ENCODE results near the gene IGSF23.
"Not testable (repeated sequence)": the region's sequence is repeated elsewhere in the genome, so short reads cannot be mapped to it uniquely, and the experiment has no call there.

IGSF23 gene

GRCh38 chr19:44614313-44614712 is 950 bp downstream of the IGSF23 start:
- DNase-seq, result no peak

DNA sequence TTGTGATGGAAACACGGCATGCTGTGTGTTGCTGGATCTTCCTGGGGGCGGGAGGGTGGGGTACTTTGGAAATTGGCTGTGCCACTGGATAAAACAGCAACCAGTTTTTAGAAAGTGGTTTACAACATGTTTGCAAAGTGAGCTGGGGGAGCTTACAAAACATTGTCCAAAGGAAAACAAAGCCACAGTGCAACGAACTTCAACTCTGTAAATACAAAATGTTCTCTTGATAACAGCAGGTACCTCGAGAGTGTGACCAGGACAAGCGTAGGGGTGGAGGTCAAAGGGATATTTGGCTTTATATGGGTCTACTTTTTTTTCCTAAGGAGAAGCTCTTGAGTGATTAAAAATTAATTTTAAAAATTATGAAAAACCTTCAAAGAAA is 2.5 kb downstream of the IGSF23 start:
- no peak for DNase-seq

GRCh38 chr19:44617110-44617880 is 3.9 kb downstream of the IGSF23 start:
- no peak for DNase-seq

DNA sequence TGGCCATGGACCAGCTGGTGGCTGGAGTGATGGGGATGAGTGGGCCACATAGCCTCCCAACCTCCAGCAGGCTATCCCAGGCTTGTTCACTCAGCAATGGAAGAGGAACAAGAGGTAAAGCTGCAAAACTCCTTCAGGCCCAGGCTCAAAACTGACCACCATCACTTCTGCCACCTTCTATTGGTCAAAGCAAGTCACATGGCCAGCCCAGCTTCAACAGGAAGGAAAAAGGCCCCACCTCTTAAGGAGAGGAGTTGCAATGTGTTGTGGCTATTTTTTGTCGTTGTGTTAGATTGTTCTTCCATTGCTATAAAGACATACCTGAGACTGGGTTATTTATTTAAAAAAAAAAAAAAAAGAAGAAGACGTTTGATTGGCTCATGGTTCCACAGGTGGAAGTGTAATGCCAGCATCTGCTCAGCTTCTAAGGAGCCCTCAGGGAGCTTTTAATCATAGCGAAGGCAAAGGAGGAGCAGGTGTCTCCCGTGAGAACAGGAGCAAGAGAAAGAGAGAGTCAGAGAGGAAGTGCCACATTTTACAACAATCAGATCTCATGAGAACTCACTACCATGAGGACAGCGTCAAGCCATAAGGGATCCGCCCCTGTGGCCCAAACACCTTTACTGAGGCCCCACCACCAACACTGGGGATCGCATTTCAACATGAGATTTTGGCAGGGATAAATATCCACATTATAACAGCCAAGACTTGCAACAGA is 5.4 kb downstream of the IGSF23 start:
- no peak for DNase-seq

- no peak for DNase-seq
Observed at GRCh38 chr19:44620667-44621066, 7.3 kb downstream of the IGSF23 start.

DNA sequence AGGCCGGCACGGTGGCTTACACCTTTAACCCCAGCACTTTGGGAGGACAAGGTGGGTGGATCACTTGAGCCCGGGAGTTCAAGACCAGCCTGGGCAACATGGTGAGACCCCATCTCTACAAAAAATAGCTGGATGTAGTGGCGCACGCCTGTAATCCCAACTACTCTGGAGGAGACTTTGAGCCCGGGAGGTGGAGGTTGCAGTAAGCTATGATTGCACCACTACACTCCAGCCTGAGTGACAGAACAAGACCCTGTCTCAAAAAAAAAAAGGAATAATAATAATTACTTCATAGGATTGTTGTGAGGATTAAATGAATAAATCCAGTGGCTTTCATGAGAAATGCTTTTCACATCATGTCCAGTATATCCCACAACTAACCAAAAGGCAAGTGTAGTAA is 8.0 kb downstream of the IGSF23 start:
- no peak for DNase-seq

DNA sequence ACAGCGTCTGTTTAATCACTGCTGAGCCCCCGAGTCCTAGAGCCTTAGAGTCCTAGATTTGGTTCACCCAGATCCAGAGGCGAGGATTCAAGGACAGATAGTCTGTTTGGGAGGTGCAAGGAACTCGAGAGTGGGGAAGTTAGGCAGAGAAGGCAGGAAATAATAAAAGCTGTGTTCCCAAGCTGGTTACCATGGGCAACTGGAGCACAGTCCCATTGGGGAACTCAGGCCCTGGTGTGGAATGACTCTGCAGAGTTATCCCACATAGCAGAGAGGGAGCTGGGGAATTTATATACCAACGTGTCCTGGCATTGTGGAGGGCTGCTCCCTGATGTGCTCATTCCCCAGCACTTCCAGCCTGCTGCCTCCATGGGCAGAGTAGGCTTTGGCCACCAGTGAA is 9.7 kb downstream of the IGSF23 start:
- DNase-seq, result no peak

- no peak for DNase-seq
Observed at GRCh38 chr19:44623626-44624025, 10.3 kb downstream of the IGSF23 start.

- no peak for DNase-seq
Observed at GRCh38 chr19:44624840-44625354, 11.5 kb downstream of the IGSF23 start.

DNA sequence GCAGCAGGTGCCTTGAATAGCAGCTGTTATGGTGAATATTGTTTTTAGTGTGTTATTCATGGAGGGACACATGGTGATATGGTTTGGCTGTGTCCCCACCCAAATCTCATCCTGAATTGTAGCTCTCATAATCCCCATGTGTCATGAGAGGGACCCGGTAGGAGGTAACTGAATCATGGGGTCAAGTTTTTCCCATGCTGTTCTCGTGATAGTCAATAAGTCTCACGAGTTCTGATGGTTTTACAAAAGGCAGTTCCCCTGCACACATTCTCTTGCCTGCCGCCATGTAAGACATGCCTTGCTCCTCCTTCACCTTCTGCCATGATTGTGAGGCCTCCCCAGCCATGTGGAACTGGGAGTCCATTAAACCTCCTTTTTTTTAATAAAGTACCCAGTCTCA is 12.3 kb downstream of the IGSF23 start:
- DNase-seq, result not testable (repeated sequence)

DNA sequence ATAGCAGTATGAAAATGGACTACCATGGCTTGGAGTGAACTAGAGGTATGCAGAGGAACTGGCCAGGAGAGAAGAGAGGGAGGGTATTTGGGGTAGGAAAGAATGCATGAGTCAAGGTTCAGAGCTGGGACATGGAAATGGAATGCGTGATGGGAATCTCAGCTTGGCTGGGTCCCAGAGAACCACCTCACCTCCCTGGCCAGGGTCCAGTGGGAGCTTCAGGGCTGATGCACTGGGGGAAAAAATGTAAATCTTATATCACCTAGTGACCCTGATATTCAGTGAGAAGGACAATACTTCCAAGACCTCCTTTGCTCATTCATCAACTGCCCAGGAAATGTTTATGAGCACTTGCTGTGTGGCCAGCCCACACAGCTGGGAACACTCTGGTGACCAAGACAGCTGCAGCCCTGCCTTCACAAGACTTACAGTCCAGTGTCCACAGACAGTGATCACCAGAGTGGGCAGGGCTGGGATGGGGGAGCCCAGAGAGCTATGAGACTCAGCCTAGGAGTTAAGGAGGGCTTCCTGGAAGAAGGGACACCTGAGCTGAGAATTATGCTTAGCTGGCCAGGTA is 12.8 kb downstream of the IGSF23 start:
- peak; percentile 86 for DNase-seq

DNA sequence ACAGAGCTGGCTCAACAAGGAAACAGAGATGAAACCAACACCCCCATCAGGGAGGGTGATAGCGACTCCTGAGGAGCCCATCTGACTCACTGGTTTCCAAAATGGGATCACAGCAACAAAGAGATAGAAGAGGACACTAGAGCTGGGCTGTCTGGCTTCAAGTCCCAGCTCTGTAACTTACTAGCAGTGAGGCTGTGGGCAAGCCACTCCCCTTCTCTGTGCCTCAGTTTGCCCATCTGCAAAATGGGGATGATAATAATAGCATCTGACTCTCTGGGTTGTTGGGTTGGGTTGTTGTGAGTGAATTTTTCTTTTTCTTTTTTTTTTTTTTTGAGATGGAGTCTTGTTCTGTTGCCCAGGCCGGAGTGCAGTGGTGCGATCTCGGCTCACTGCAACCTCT is 14.3 kb downstream of the IGSF23 start:
- DNase-seq, result no peak

DNA sequence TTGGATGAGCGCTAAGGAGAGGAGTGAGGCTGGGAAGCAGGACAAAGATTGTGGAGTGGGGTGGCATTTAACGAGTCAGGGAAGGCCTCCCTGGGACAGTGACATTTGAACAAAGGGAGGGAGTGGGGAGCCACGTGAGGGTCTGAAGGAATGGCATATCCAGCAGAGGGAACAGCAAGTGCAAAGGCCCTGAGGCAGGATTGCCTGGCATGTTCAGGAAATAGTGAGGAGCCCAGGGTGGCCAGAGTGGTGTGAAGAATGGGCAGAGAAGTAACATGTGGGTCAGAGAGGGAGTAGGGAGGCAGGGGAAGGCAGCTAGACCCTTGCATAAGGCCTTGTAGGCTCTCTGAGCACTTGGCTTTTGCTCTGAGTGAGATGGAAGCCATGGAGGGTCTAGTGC is 15.4 kb downstream of the IGSF23 start:
- DNase-seq, result no peak

DNA sequence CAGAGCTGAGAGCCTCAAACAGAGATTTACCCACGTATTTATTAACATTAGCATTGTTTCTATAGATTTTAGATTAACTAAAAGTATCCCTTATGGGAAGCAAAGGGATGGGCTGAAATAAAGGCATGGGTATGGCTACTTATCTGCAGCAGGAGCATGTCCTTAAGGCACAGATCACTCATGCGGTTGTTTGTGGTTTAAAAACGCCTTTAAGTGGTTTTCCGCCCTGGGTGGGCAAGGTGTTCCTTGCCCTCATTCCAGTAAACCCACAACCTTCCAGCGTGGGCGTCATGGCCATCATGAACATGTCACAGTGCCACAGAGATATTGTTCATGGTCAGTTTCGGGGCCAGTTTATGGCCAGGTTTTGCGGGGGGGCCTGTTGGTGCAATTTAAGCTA is 18.2 kb downstream of the IGSF23 start:
- DNase-seq, result not testable (repeated sequence)

DNA sequence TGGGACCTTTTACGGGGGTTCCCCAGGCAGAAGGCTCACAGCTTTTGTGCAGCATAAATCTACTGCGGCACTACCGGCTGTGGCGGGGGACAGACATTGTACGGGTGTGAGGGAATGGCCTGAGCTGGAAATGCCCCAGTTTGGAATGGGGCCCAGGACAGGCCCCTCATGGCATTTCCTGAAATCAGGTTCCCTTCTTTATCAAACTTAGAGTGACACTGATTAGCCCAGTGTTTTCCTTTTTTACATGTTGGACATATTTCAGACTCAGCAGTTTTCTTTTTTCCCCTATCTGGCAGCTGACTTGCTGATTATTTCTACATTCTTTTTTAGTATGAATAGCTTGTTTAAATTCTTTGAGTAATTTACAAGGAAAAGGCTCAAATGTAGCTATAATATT is 20.7 kb downstream of the IGSF23 start:
- DNase-seq, result not testable (repeated sequence)

DNA sequence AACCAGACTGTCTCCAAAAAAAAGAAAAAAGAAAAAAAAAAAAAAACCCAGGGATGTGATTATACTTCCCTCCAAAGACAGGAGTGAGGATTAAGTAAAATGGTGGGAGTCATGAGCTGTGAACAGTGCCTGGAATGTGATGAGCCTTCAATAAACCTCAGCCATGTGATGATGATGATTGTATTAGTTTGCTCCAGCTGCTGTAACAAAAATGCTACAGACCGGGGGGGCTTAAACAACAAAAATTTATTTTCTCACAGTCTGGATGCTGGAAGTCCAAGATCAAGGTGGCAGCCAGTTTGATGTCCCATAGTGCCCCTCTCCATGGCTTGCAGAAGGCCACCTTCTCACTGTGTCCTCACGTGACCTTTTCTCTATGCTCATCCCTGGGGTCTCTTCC is 21.4 kb downstream of the IGSF23 start:
- DNase-seq, result no peak

- DNase-seq, result no peak
Observed at GRCh38 chr19:44635581-44636438, 22.4 kb downstream of the IGSF23 start.

DNA sequence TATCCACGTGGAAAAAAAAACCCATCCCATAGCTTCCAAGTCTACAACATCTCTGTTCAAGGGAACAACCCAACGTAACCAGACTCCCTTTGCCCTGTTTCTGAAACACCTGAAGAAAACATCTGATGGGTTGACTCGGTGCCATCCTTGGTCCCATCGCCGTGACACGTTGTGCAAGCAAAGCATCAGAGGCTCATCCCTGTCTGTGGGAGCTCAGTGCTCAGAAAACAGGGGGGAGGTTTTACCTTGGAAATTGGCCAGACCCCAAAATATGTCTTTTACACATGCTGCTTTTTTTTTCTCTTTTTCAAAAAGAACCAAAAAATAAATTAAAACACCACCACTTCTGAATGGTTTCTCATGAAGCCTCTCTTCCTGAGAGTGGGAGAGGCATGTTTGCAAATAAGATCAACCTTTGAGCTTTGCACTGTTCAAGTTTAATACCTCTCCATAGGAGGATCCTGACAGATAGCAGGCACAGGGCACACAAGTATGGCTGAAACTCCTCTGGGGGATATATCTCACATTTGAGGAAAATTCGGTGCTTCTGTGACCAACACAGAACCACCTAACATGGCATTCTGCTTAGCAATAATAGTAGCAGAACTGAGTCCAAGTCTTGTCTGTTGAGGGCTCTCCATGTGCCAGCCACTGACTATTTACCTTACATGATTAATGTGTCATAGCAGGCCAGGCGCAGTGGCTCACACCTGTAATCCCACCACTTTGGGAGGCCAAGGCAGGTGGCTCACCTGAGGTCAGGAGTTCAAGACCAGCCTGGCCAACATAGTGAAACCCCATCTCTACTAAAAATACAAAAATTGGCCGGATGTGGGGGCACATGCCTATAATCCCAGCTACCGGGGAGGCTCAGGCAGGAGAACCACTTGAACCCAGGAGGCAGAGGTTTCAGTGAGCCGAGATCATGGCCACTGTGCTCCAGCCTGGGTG is 23.4 kb downstream of the IGSF23 start:
- DNase-seq, result no peak

DNA sequence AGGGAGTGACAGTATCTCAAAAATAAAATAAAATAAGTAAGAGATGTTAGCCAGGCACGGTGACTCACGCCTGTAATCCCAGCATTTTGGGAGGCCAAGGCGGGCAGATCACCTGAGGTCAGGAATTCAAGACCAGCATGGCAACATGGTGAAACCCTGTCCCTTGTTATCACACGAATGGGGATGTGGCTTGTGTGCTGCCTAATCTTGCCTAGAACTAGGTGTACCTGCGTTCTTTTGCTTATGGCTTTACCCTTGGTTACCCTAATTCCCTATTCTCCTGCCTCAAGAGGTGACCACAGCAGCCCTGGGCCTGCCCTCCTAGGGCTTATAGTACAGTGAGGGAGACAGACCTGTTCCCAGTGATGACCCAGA is 24.0 kb downstream of the IGSF23 start:
- no peak for DNase-seq

DNA sequence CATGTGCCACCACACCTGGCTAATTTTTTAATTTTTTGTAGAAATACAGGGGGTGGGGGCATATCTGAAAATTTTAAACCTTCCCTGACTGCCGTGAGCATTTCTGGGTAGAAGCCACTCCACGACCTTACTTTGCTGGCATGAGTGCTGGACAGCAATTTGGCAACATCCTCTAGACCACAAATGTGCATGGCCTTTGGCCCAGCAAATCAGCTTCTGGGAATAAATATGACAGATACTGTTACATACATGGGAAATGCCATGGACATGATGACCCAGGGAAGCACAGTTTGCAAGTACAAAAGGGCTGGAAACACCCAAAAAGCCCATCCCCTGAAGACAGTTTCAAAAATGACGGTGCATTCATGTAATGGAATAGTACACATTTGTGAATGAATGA is 27.2 kb downstream of the IGSF23 start:
- DNase-seq, result no peak

GRCh38 chr19:44641501-44642265 is 28.3 kb downstream of the IGSF23 start:
- no peak for DNase-seq
